HCT116 (cell line): ENCODE measurements around the gene LIPT1.

Experiments used
- CTCF ChIP-seq, 3 experiments: fragments of 200-600 bp in 1 of 3; sonication (generic) in 1 of 3; IDR thresholded peaks in 2 of 3; conservative IDR thresholded peaks in 1 of 3; 2 replicates each; pipeline ENCODE4 v1.5.1; 2012 to 2017; ENCODE audit warnings: low read depth in 2 of 3, low read length in 2 of 3, antibody characterized with exemption in 1 of 3, borderline replicate concordance in 1 of 3, control low read depth in 1 of 3, mild to moderate bottlenecking in 1 of 3, mixed read lengths in 1 of 3, mixed run types in 1 of 3, moderate library complexity in 1 of 3; ENCODE audit not compliant: insufficient read depth in 1 of 3
- EZH2phosphoT487 ChIP-seq: fragments of 200-600 bp; IDR thresholded peaks from 2 replicates; pipeline ENCODE4 v1.6.1; 2018; ENCODE audit warnings: antibody characterized with exemption, borderline replicate concordance
- JUND ChIP-seq: IDR thresholded peaks from 2 replicates; pipeline ENCODE4 v1.6.1; 2012
- MAX ChIP-seq: IDR thresholded peaks from 2 replicates; pipeline ENCODE4 v1.6.1; 2012
- POLR2A ChIP-seq: IDR thresholded peaks from 2 replicates; pipeline ENCODE4 v1.7.0; 2011; ENCODE audit warnings: borderline replicate concordance; ENCODE audit not compliant: insufficient read depth, insufficient read length; ENCODE audit errors: extremely low read depth
- SRF ChIP-seq: IDR thresholded peaks from 2 replicates; pipeline ENCODE4 v1.6.1; 2012; ENCODE audit warnings: low read depth
- ZFX ChIP-seq: fragments of 450-650 bp; IDR thresholded peaks from 2 replicates; pipeline ENCODE4 v1.6.1; 2017
- ZNF274 ChIP-seq: fragments of 200-500 bp; sonication (Bioruptor generic); IDR thresholded peaks from 2 replicates; pipeline ENCODE4 v1.6.1; 2014; ENCODE audit warnings: mild to moderate bottlenecking, low read depth, low read length, inconsistent platforms

GRCh38 chr2:99169534-99169933 lies 14.8 kb downstream of the LIPT1 start:
- no peak for TF ChIP-seq CTCF (IDR thresholded peaks at IDR 0.05 in 2 of 3, conservative IDR thresholded peaks at IDR 0.05 in 1 of 3; ENCODE audit: borderline replicate concordance in 1 of 3, insufficient read depth in 1 of 3, low read depth in 2 of 3, low read length in 2 of 3)
- TF ChIP-seq POLR2A, result no peak
- TF ChIP-seq SRF, result no peak
- TF ChIP-seq EZH2phosphoT487, result no peak
- TF ChIP-seq ZNF274, result no peak
- no peak for TF ChIP-seq ZFX
- no peak for TF ChIP-seq MAX
- TF ChIP-seq JUND, result no peak
